H1 (cell line): ENCODE measurements around the gene ANAPC13. TPM values are rescaled to one million over a fixed set of nuclear protein-coding genes. Genes with fewer than 3 reads are reported as not detected.

Experiments
- CTCF ChIA-PET: fragments of 300-600 bp; sonication (Branson Sonifier 250); formaldehyde crosslinking; loops from one replicate; lab custom pipeline; 2021; ENCODE audit not compliant: partially characterized antibody; lab: Charles Lee
- POLR2A ChIA-PET: fragments of 300-600 bp; sonication (Branson Sonifier 250); formaldehyde crosslinking; loops from one replicate; lab custom pipeline; 2021; ENCODE audit warnings: inconsistent platforms; ENCODE audit not compliant: partially characterized antibody; lab: Charles Lee
- DNase-seq, 2 experiments: peaks; one replicate each; pipeline versions ENCODE4 v3.0.0 to v3.0.0-alpha.2; 2010 to 2022; ENCODE audit warnings: low spot score in 2 of 2, low read depth in 1 of 2, mixed read lengths in 1 of 2
- FAIRE-seq: peaks from 2 replicates; lab custom pipeline; 2011; peaks lifted over from hg19 to GRCh38; lab: Jason Lieb, UNC
- H2AFZ ChIP-seq: 2 replicates; pipeline ENCODE4 v1.8.1; 2012; ENCODE audit warnings: low read length, inconsistent platforms
- H2AK5ac ChIP-seq: 2 replicates; pipeline ENCODE4 v1.6.1; 2013; ENCODE audit warnings: low read depth, low read length
- H2BK120ac ChIP-seq: replicated peaks from 2 replicates; pipeline ENCODE3; 2013; ENCODE audit warnings: low read depth, low read length, inconsistent platforms
- H2BK12ac ChIP-seq: 2 replicates; pipeline ENCODE4 v1.6.1; 2013; ENCODE audit warnings: low read depth, low read length
- H2BK15ac ChIP-seq: 2 replicates; pipeline ENCODE4 v1.6.1; 2013; ENCODE audit warnings: low read length
- H2BK20ac ChIP-seq: 2 replicates; pipeline ENCODE4 v1.6.1; 2013; ENCODE audit warnings: low read length
- H2BK5ac ChIP-seq: 2 replicates; pipeline ENCODE4 v1.6.1; 2013; ENCODE audit warnings: low read depth, low read length
- H3K14ac ChIP-seq: 2 replicates; pipeline ENCODE4 v1.6.1; 2013; ENCODE audit warnings: inconsistent platforms; ENCODE audit not compliant: insufficient read length
- H3K18ac ChIP-seq: 2 replicates; pipeline ENCODE4 v1.6.1; 2013; ENCODE audit warnings: low read length; ENCODE audit errors: extremely low read depth
- H3K23ac ChIP-seq: 2 replicates; pipeline ENCODE4 v1.6.1; 2013; ENCODE audit warnings: inconsistent platforms; ENCODE audit not compliant: insufficient read length
- H3K23me2 ChIP-seq: 2 replicates; pipeline ENCODE4 v1.6.1; 2013; ENCODE audit warnings: low read depth, low read length
- H3K27ac ChIP-seq: 2 replicates; pipeline ENCODE4 v1.6.1; 2011; ENCODE audit warnings: low read depth, low read length, inconsistent platforms
- H3K27me3 ChIP-seq, 4 experiments: replicated peaks in 1 of 4; 1 replicate in 1 of 4; 2 replicates in 3 of 4; pipeline versions ENCODE4 v1.6.1 to v1.8.1; 2011 to 2013; ENCODE audit warnings: low read length in 3 of 4, mild to moderate bottlenecking in 3 of 4, inconsistent platforms in 2 of 4, mixed read lengths in 2 of 4, moderate library complexity in 1 of 4; ENCODE audit not compliant: control insufficient read depth in 3 of 4, insufficient read depth in 3 of 4; ENCODE audit errors: extremely low read depth in 1 of 4
- H3K36me3 ChIP-seq, 4 experiments: 2 replicates each; pipeline versions ENCODE4 v1.6.1 to v1.8.1; 2011 to 2013; ENCODE audit warnings: mild to moderate bottlenecking in 4 of 4, low read length in 3 of 4, moderate library complexity in 2 of 4, control low read depth in 1 of 4, inconsistent platforms in 1 of 4; ENCODE audit not compliant: insufficient read depth in 4 of 4, control insufficient read depth in 2 of 4
- H3K4ac ChIP-seq: replicated peaks from 2 replicates; pipeline ENCODE3; 2013; ENCODE audit warnings: low read length, low read depth, mixed read lengths, inconsistent platforms; ENCODE audit not compliant: insufficient read length
- H3K4me1 ChIP-seq, 4 experiments: replicated peaks in 1 of 4; 1 replicate in 1 of 4; 2 replicates in 3 of 4; pipeline versions ENCODE4 v1.6.1 to v1.8.1; 2011 to 2013; ENCODE audit warnings: low read length in 3 of 4, inconsistent platforms in 2 of 4, mixed read lengths in 1 of 4; ENCODE audit not compliant: insufficient read depth in 4 of 4, control insufficient read depth in 3 of 4
- H3K4me2 ChIP-seq, 2 experiments: 2 replicates each; pipeline versions ENCODE4 v1.6.1 to v1.8.1; 2011 to 2013; ENCODE audit warnings: low read depth in 2 of 2, low read length in 2 of 2, control low read depth in 1 of 2, inconsistent platforms in 1 of 2, mild to moderate bottlenecking in 1 of 2; ENCODE audit not compliant: insufficient read depth in 1 of 2
- H3K4me3 ChIP-seq, 4 experiments: fragments of 200-600, 300-600 bp in 1 of 4; sonication (generic), shearing (Covaris generic), sonication (Bioruptor Twin) in 1 of 4; 2 replicates each; pipeline versions ENCODE4 v1.5.1 to v1.8.1; 2011 to 2016; ENCODE audit warnings: low read length in 4 of 4, low read depth in 3 of 4, control low read depth in 2 of 4, inconsistent platforms in 2 of 4, mild to moderate bottlenecking in 2 of 4, mixed read lengths in 1 of 4, moderate library complexity in 1 of 4; ENCODE audit not compliant: insufficient read depth in 2 of 4; ENCODE audit errors: extremely low read depth in 1 of 4
- H3K56ac ChIP-seq: replicated peaks from 2 replicates; pipeline ENCODE3; 2013; ENCODE audit warnings: low read depth, mild to moderate bottlenecking, mixed read lengths, low read length, inconsistent platforms; ENCODE audit not compliant: insufficient read length
- H3K79me1 ChIP-seq: 2 replicates; pipeline ENCODE4 v1.6.1; 2013; ENCODE audit warnings: low read depth, low read length, control low read depth
- H3K79me2 ChIP-seq, 2 experiments: 2 replicates each; pipeline versions ENCODE4 v1.6.1 to v1.8.1; 2012 to 2013; ENCODE audit warnings: low read length in 2 of 2, mild to moderate bottlenecking in 2 of 2, inconsistent platforms in 1 of 2; ENCODE audit not compliant: insufficient read depth in 2 of 2, control insufficient read depth in 1 of 2
- H3K9ac ChIP-seq, 4 experiments: replicated peaks in 1 of 4; 1 replicate in 1 of 4; 2 replicates in 3 of 4; pipeline versions ENCODE4 v1.6.1 to v1.8.1; 2011 to 2013; ENCODE audit warnings: low read depth in 3 of 4, low read length in 3 of 4, control low read depth in 2 of 4, mild to moderate bottlenecking in 2 of 4, moderate library complexity in 2 of 4, inconsistent platforms in 1 of 4; ENCODE audit errors: extremely low read depth in 1 of 4
- H3K9me3 ChIP-seq, 2 experiments: 2 replicates each; pipeline versions ENCODE4 v1.6.1 to v1.8.1; 2012 to 2013; ENCODE audit warnings: mild to moderate bottlenecking in 2 of 2, moderate library complexity in 2 of 2, control low read depth in 1 of 2, inconsistent platforms in 1 of 2, low read depth in 1 of 2, low read length in 1 of 2, mixed read lengths in 1 of 2; ENCODE audit not compliant: insufficient read depth in 2 of 2
- H4K20me1 ChIP-seq, 2 experiments: replicated peaks in 1 of 2; 2 replicates each; pipeline versions ENCODE3 to v1.8.1; 2011 to 2013; ENCODE audit warnings: inconsistent platforms in 2 of 2, low read length in 2 of 2, mild to moderate bottlenecking in 1 of 2; ENCODE audit not compliant: insufficient read depth in 2 of 2, control insufficient read depth in 1 of 2
- H4K5ac ChIP-seq: 2 replicates; pipeline ENCODE4 v1.6.1; 2013; ENCODE audit warnings: low read length, low read depth, mixed read lengths, inconsistent platforms; ENCODE audit not compliant: insufficient read length
- H4K8ac ChIP-seq: 2 replicates; pipeline ENCODE4 v1.8.0; 2013; ENCODE audit warnings: mild to moderate bottlenecking, moderate library complexity, low read length, inconsistent platforms; ENCODE audit not compliant: insufficient read depth; ENCODE audit errors: extremely low read depth
- H4K91ac ChIP-seq: replicated peaks from 2 replicates; pipeline ENCODE3; 2013; ENCODE audit warnings: low read length, mixed read lengths, inconsistent platforms; ENCODE audit not compliant: insufficient read length
- ASH2L ChIP-seq: fragments of 200-600, 300-600 bp; sonication (generic); IDR thresholded peaks from one replicate; pipeline ENCODE4 v1.7.1; 2017; ENCODE audit warnings: low read length
- ATF3 ChIP-seq: IDR thresholded peaks from 2 replicates; pipeline ENCODE4 v1.6.1; 2011; ENCODE audit warnings: low read depth, mild to moderate bottlenecking, low read length; ENCODE audit not compliant: insufficient read depth
- EGR1 ChIP-seq: IDR thresholded peaks from 2 replicates; pipeline ENCODE4 v1.6.1; 2011; ENCODE audit warnings: low read depth, low read length, borderline replicate concordance
- KDM1A ChIP-seq: fragments of 200-600, 300-600 bp; sonication (generic); IDR thresholded peaks from 2 replicates; pipeline ENCODE4 v1.7.1; 2016; ENCODE audit warnings: mild to moderate bottlenecking, low read length, borderline replicate concordance
- MAX ChIP-seq: IDR thresholded peaks from 2 replicates; pipeline ENCODE4 v1.6.1; 2012; ENCODE audit warnings: inconsistent platforms
- RFX5 ChIP-seq: IDR thresholded peaks from 2 replicates; pipeline ENCODE4 v1.6.1; 2011; ENCODE audit warnings: low read depth, low read length, improper control_type of control experiment, borderline replicate concordance
- RNF2 ChIP-seq: fragments of 200-900, 300-1000 bp; sonication (generic); IDR thresholded peaks from 2 replicates; pipeline ENCODE4 v1.7.1; 2016; ENCODE audit warnings: borderline replicate concordance, low read depth, mild to moderate bottlenecking, antibody characterized with exemption, low read length; ENCODE audit not compliant: poor library complexity, severe bottlenecking; ENCODE audit errors: missing control alignments
- RXRA ChIP-seq: IDR thresholded peaks from 2 replicates; pipeline ENCODE4 v1.6.1; 2011; ENCODE audit warnings: low read depth, mild to moderate bottlenecking, low read length, moderate library complexity; ENCODE audit not compliant: insufficient read depth
- SIN3A ChIP-seq, 2 experiments: IDR thresholded peaks in 1 of 2; conservative IDR thresholded peaks in 1 of 2; 2 replicates each; pipeline ENCODE4 v1.6.1; 2011 to 2012; ENCODE audit warnings: low read length in 2 of 2, improper control_type of control experiment in 1 of 2, low read depth in 1 of 2, mild to moderate bottlenecking in 1 of 2
- SP4 ChIP-seq: IDR thresholded peaks from 2 replicates; pipeline ENCODE4 v1.6.1; 2012; ENCODE audit warnings: low read length, inconsistent platforms
- SUZ12 ChIP-seq: fragments of 200-600 bp; sonication (generic); IDR thresholded peaks from 2 replicates; pipeline ENCODE4 v1.6.1; 2012; ENCODE audit warnings: mild to moderate bottlenecking, inconsistent platforms, low read length, moderate library complexity, mixed read lengths
- TAF7 ChIP-seq: optimal IDR thresholded peaks from 2 replicates; pipeline ENCODE3; 2011; ENCODE audit warnings: low read depth, mild to moderate bottlenecking, inconsistent platforms, low read length, moderate library complexity, borderline replicate concordance
- WGBS, 2 experiments: shearing (Covaris generic) in 1 of 2; methylation state at CpG; one replicate each; pipeline versions ENCODE4 v1.1.6 to v1.1.7; 2013 to 2015; ENCODE audit warnings: low lambda C conversion rate in 2 of 2, mixed read lengths in 2 of 2, inconsistent platforms in 1 of 2, low coverage in 1 of 2, missing lambda C conversion rate in 1 of 2; ENCODE audit not compliant: insufficient replicate concordance in 2 of 2, insufficient coverage in 1 of 2, insufficient read length in 1 of 2; ENCODE audit errors: extremely low coverage in 1 of 2, missing lambda C conversion rate in 1 of 2; 5-methylcytosine and 5-hydroxymethylcytosine counted together
- polyA plus RNA-seq, 7 experiments: library from polyadenylated mRNA; depleted of rRNA in 3 of 7; stranded (reverse) in 5 of 7; unstranded in 2 of 7; fragments of >200 nt in 5 of 7; fragments of 200-250 nt in 2 of 7; gene quantifications; 1 replicate in 5 of 7; 2 replicates in 1 of 7; 4 replicates in 1 of 7; pipeline versions ENCODE4 v1.2.1 to v1.2.3, GENCODE V29; 2011 to 2013; ENCODE audit warnings: missing spikeins in 2 of 7, mixed read lengths in 2 of 7
- total RNA-seq: library from RNA; stranded (reverse); fragmentation: NEBNext Ultra II Directional; extraction: Animal tissue kit (Norgen Biotek cat#: 25700); gene quantifications from 2 replicates; pipeline ENCODE4 v1.2.1, GENCODE V29; 2021

Gene ANAPC13
- total and polyA plus RNA-seq, 2 of the 8 experiments (the other 6 are each of a cell fraction or from before 2014, with no cell fraction given), result 33.3 to 34.0 TPM

- ChIA-PET CTCF (interaction anchor here (0.6 to 3.9 kb wide), 12 partner anchors 9 to 139 kb away, joined by 3 to 23 read pairs (median 4); no protein-coding TSS in a partner anchor), POLR2A (interaction anchor here (1.4 to 9.2 kb wide), 2 partner anchors 10 to 75 kb away, joined by 3 to 94 read pairs; partner anchors contain the start of gene AMOTL2)
- Histone ChIP-seq H3K14ac (no peak overlapping the region), H3K56ac (no peak overlapping the region), H3K79me2 (no peaks in the 10 kb centered on the region), H3K9ac (no peak overlapping the region), H3K27me3 (no peaks in the 10 kb centered on the region), H3K79me1 (no peaks in the 10 kb centered on the region), H3K23me2 (no peaks in the 10 kb centered on the region), H3K23ac (no peak overlapping the region), H2BK15ac (no peak overlapping the region), H4K91ac (no peak overlapping the region), H3K4me2 (no peak overlapping the region), H2BK5ac (no peak overlapping the region), H3K4me3 (no peak overlapping the region), H2AK5ac (no peak overlapping the region), H2BK120ac (no peak overlapping the region), H4K8ac (no peak overlapping the region), H4K20me1 (no peaks in the 10 kb centered on the region), H3K9me3 (no peaks in the 10 kb centered on the region), H3K18ac (no peak overlapping the region), H2BK12ac (no peak overlapping the region), H3K36me3 (no peaks in the 10 kb centered on the region), H2AFZ (no peak overlapping the region), H4K5ac (no peak overlapping the region), H3K4me1 (peaks cover 0 to 3% (median 2%) of the 10 kb centered on the region in 4 experiments; a peak in 4 of 7 replicates), H3K4ac (no peak overlapping the region), H2BK20ac (no peak overlapping the region), H3K27ac (no peak overlapping the region)
- 86% methylated on average over 1 of the region's 1 CpG; no CpG with 5 or more reads in 1 of the 2 experiments for WGBS, 2 experiments
- DNase-seq (no peak), FAIRE-seq (no peak)
- TF ChIP-seq RFX5, result no peak
- TF ChIP-seq RXRA, result no peak
- TF ChIP-seq SIN3A (conservative IDR thresholded peaks at IDR 0.05 in 1 of 2, IDR thresholded peaks at IDR 0.05 in 1 of 2; ENCODE audit: low read depth in 1 of 2, low read length in 2 of 2), result no peak
- TF ChIP-seq TAF7, result no peak
- no peak for TF ChIP-seq ASH2L
- no peak for TF ChIP-seq ATF3
- TF ChIP-seq SP4, result no peak
- TF ChIP-seq KDM1A, result no peak
- TF ChIP-seq EGR1, result no peak
- TF ChIP-seq RNF2, result no peak
- no peak for TF ChIP-seq SUZ12
- TF ChIP-seq MAX, result no peak
Measured at GRCh38 chr3:134447351-134447750, 38.4 kb downstream of the ANAPC13 start.
